Mucosa of descending colon (tissue), 3 donors: ENCODE measurements around the gene UBTD2. TPM values are rescaled to one million over a fixed set of nuclear protein-coding genes. Genes with fewer than 3 reads are reported as not detected.
"Not testable (repeated sequence)": the region's sequence is repeated elsewhere in the genome, so short reads cannot be mapped to it uniquely, and the experiment has no call there.

Source experiments
- ATAC-seq: fragments of 200-7000 bp; cut with Tn5 transposase; one replicate; pipeline ENCODE4 v1.9.1; 2020; ENCODE audit warnings: mild to moderate bottlenecking, moderate library complexity
- DNase-seq, 3 donors: peaks; one replicate each; pipeline ENCODE4 v3.0.0-alpha.2; 2020
- H3K36me3 ChIP-seq: fragments of 200-600 bp; one replicate; pipeline ENCODE4 v1.8.0; 2021; ENCODE audit warnings: low read depth, mild to moderate bottlenecking
- H3K4me1 ChIP-seq: fragments of 200-600 bp; one replicate; pipeline ENCODE4 v1.8.0; 2021; ENCODE audit warnings: low read depth, mild to moderate bottlenecking
- H3K4me3 ChIP-seq: fragments of 200-600 bp; one replicate; pipeline ENCODE4 v1.8.0; 2021; ENCODE audit warnings: mild to moderate bottlenecking
- H3K9me3 ChIP-seq: fragments of 200-600 bp; one replicate; pipeline ENCODE4 v1.8.0; 2021; ENCODE audit warnings: mild to moderate bottlenecking
- CTCF ChIP-seq: fragments of 200-600 bp; IDR thresholded peaks from one replicate; pipeline ENCODE4 v1.8.0; 2022; ENCODE audit warnings: antibody characterized with exemption, mild to moderate bottlenecking
- intact Hi-C, 2 donors: fragments of 100-400 bp; cut with DNase I in 1 of 2; cut with micrococcal nuclease in 1 of 2; formaldehyde crosslinking; loops; one replicate each; pipeline versions ENCODE4 v1.11.0 to v1.11.1; 2022; cut with DNase I, micrococcal nuclease
- total RNA-seq, 3 donors: library from RNA; stranded (reverse); fragmentation: NEBNext Ultra II Directional in 2 of 3; extraction: Animal tissue kit (Norgen Biotek cat#: 25700) in 2 of 3; gene quantifications; one replicate each; pipeline versions ENCODE4 v1.2.1 to v1.2.4, GENCODE V29; 2021 to 2023
- donor health status: DM: no; HTN: no; CAD: no; lungs with moderate emphysema.
- donor health status: DM: no; HTN: no; CAD: no.
- donor health status: DM: no; HTN: yes; CAD: no.

Gene UBTD2
- total RNA-seq, 3 donors from 2014 or later = 18.3 to 22.2 (median 20.0) TPM

GRCh38 chr5:172299916-172300439, 16.4 kb upstream of the UBTD2 start:
- no peaks in the 10 kb centered on the region for H3K9me3 ChIP-seq
- H3K4me1 ChIP-seq = no peaks in the 10 kb centered on the region
- no peaks in the 10 kb centered on the region for H3K36me3 ChIP-seq
- intact Hi-C loops = loop anchor here (10.0 kb wide), 1 partner anchor 195 kb away; no protein-coding TSS in a partner anchor
- peak; percentile 80 for ATAC-seq
- no peak for DNase-seq
- no peak overlapping the region for H3K4me3 ChIP-seq
- no peak for TF ChIP-seq CTCF

- H3K4me1 ChIP-seq = no peaks in the 10 kb centered on the region
- H3K36me3 ChIP-seq = no peaks in the 10 kb centered on the region
- DNase-seq = no peak
- ATAC-seq = no peak
- intact Hi-C loops = loop anchor here (10.0 kb wide), 1 partner anchor 190 kb away; no protein-coding TSS in a partner anchor
- no peak overlapping the region for H3K4me3 ChIP-seq
- no peak for TF ChIP-seq CTCF
- H3K9me3 ChIP-seq = no peaks in the 10 kb centered on the region
Measured at GRCh38 chr5:172294831-172295230, 11.3 kb upstream of the UBTD2 start.

DNA sequence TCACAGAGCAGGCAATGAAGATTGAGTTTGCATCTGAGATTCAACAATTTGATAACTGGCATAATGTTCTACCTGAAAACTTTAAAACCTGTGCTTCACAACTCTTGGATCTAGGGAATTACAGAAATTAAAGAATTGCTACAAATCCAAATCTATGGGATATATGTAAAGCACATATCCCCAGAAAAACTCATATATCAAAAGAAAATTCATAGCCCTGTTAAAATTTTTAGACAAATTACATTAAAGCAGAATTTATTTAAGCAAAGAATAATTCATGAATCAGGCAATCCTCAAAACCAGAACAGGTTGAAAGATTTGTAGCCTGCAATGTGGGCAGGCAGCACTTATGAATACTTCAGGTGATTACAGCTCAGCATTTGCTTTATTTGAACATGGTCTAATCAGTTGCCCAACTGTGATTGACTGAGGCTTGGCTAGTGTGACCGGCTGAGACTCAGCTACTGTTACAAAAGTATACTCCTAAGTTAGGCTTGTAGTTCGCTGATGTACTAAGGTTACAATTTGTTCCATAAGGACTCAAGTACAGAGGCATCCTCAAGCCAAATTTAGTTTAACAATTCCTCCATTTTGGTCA, 10.3 kb upstream of the UBTD2 start:
- DNase-seq = no peak
- H3K36me3 ChIP-seq = no peaks in the 10 kb centered on the region
- H3K4me1 ChIP-seq = no peaks in the 10 kb centered on the region
- no peak for ATAC-seq
- no peaks in the 10 kb centered on the region for H3K9me3 ChIP-seq
- H3K4me3 ChIP-seq = no peak overlapping the region
- TF ChIP-seq CTCF = no peak
- intact Hi-C loops = loop anchor here (10.0 kb wide), 1 partner anchor 189 kb away; no protein-coding TSS in a partner anchor

GRCh38 chr5:172293054-172293744, 9.6 kb upstream of the UBTD2 start:
- H3K4me1 ChIP-seq = no peaks in the 10 kb centered on the region
- intact Hi-C loops = loop anchor here (10.0 kb wide), 1 partner anchor 188 kb away; no protein-coding TSS in a partner anchor
- H3K4me3 ChIP-seq = no peak overlapping the region
- DNase-seq (peak in 2 of 3 donors; percentile 50 to 71), ATAC-seq (peak; percentile 100)
- TF ChIP-seq CTCF = peak; percentile 71
- no peaks in the 10 kb centered on the region for H3K36me3 ChIP-seq
- no peaks in the 10 kb centered on the region for H3K9me3 ChIP-seq

DNA sequence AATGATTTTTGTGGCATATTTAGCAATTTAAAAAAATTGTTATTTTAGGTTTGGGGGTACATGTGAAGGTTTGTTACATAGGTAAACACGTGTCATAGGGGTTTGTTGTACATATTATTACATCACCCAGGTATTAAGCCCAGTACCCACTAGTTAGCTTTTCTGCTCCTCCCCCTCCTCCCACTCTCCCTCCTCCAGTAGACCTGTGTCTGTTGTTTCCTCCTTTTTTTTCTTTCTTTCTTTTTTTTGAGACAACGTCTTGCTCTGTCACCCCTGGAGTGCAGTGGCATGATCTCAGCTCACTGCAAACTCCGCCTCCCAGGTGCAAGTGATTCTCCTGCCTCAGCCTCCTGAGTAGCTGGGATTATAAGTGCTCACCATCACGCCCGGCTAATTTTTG, 8.3 kb upstream of the UBTD2 start:
- not testable (repeated sequence) for H3K36me3 ChIP-seq, H3K4me3 ChIP-seq, DNase-seq, ATAC-seq, H3K9me3 ChIP-seq, H3K4me1 ChIP-seq
- intact Hi-C loops = loop anchor here (10.0 kb wide), 1 partner anchor 187 kb away; no protein-coding TSS in a partner anchor

DNA sequence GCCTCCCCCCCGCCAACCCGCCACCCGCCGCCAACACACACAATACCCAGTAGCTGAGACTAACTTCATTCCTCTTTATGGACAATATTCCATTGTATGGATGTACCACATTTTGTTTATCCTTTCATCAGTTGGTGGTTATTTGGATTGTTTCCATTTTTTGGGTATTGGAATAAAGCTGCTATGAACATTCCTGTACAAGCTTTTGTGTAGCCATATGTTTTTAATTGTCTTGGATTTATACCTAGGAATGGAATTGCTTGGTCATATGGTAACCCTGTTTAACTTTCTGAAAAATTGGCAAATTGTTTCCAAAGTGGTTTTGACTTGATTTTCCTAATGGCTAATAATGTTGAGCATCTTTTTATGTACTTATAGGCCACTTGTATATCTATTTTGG, 4.9 kb upstream of the UBTD2 start:
- no peak overlapping the region for H3K4me3 ChIP-seq
- no peaks in the 10 kb centered on the region for H3K36me3 ChIP-seq
- H3K4me1 ChIP-seq = peaks cover 7% of the 10 kb centered on the region
- TF ChIP-seq CTCF = no peak
- DNase-seq = no peak
- no peak for ATAC-seq
- intact Hi-C loops = no loop called here
- H3K9me3 ChIP-seq = no peaks in the 10 kb centered on the region

DNA sequence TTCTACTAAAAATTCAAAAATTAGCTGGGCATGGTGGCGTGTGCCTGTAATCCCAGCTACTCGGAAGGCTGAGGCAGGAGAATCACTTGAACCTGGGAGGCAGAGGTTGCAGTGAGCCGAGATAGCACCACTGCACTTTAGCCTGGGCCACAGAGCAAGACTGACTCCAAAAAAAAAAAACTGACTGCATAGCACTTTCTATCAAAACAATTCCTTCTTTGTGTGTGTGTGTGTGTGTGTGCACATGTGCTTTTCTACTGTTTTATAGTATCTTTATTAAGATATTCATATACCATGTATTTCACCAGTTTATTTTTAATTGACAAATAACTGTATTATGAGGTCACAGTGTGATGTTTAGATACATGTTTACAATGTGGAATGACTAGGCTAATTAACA, 3.6 kb upstream of the UBTD2 start:
- DNase-seq, ATAC-seq, intact Hi-C loops: not testable (repeated sequence)

More for the DNA sequence above, 3.6 kb upstream of the UBTD2 start:
- H3K4me3 ChIP-seq, H3K9me3 ChIP-seq, H3K36me3 ChIP-seq: not testable (repeated sequence)
- peaks cover 11% of the 10 kb centered on the region for H3K4me1 ChIP-seq
